LNCaP clone FGC (cell line): ENCODE results near the gene UBE2E1.

Source experiments
- DNase-seq: peaks from one replicate; pipeline ENCODE4 v3.0.0-alpha.2; 2011; ENCODE audit warnings: low read depth
- H3K4me3 ChIP-seq: 2 replicates; pipeline ENCODE4 v1.5.1; 2011; ENCODE audit warnings: mild to moderate bottlenecking, low read depth, low read length, control low read depth
- TF ChIP-seq, protein P1 (sequence below): IDR thresholded peaks from 2 replicates; pipeline ENCODE4 v1.5.1; 2012; ENCODE audit warnings: mild to moderate bottlenecking; ENCODE audit not compliant: control insufficient read depth, insufficient read depth; ENCODE audit errors: extremely low read depth

UBE2E1 gene

DNA sequence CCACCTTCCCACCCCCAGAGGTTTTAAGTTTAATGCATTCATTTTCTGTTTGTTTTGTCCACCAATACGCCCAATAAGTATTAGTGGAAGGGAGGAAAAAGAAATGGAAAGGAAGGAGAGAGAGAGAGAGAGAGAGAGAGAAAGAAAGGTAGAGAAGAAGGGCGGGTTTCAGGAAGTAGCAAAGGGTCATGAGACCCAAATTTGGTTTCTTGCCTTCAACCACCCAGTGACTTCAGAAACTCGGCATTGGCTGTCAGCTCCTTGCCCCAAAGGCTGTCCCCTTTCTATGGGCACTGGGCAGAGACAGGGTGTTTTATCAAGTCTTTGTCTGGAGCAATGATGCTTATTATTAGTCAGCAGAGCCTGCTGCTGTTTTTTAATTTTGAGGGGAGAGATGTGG is 125.8 kb downstream of the UBE2E1 start:
- no peak overlapping the region for H3K4me3 ChIP-seq
- TF ChIP-seq, protein P1, sequence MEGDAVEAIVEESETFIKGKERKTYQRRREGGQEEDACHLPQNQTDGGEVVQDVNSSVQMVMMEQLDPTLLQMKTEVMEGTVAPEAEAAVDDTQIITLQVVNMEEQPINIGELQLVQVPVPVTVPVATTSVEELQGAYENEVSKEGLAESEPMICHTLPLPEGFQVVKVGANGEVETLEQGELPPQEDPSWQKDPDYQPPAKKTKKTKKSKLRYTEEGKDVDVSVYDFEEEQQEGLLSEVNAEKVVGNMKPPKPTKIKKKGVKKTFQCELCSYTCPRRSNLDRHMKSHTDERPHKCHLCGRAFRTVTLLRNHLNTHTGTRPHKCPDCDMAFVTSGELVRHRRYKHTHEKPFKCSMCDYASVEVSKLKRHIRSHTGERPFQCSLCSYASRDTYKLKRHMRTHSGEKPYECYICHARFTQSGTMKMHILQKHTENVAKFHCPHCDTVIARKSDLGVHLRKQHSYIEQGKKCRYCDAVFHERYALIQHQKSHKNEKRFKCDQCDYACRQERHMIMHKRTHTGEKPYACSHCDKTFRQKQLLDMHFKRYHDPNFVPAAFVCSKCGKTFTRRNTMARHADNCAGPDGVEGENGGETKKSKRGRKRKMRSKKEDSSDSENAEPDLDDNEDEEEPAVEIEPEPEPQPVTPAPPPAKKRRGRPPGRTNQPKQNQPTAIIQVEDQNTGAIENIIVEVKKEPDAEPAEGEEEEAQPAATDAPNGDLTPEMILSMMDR = no peak
- DNase-seq = no peak

DNA sequence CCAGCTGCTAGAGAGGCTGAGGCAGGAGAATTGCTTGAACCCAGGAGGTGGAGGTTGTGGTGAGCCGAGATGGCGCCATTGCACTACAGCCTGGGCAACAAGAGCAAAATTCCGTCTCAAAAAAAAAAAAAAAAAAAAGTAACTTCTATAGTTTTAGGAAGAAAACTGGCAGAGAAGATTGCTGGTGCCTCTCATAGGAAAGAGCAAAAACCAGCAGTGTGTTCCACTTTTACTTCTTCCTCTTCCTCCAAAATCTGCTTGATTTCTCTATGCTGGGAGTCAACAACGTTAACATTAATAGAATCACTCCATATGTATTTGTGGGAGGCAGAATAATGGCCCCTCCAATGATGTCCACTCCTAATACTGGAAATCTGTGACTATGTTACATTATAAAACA is 126.8 kb downstream of the UBE2E1 start:
- no peak for DNase-seq
- TF ChIP-seq, protein P1 = no peak
- H3K4me3 ChIP-seq = no peak overlapping the region

DNA sequence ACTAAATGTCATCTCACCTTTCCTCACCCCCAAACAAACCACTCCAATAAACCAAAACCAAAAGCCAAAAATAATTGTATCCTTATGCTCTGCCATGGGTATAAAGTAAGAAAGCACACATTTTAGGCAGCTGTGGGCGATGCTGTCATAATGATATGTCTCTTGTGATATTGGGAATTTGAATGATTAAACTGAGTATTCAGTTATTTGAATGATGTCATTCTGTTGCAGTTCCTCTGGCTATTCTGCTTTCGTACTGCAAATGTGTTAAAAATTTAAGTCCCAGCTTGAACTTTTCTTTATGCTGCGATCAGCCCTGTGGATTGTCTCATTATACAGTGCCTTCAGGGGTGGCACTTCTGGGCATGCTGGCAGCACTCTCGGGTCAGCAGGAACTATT is 128.5 kb downstream of the UBE2E1 start:
- no peak for DNase-seq
- H3K4me3 ChIP-seq = no peak overlapping the region
- TF ChIP-seq, protein P1 = no peak

DNA sequence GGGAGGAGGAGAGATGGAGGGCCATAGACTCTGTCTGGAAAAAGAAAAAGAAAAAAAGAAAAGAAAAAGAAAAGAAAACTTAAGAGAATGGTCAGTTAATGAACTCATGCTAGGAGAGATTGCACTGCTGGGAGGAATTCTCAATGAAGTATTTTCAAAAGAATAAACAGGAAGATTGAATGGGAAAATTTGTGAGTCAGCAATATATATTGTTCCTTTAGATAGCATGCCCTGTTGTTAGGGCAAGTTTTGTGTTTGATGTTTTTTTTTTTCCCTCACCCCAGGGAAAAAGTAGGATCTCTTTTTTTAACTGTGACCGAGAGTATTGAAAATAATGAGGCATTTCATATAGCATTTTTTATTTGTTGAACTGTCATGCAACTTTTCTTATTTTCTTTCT is 131.5 kb downstream of the UBE2E1 start:
- TF ChIP-seq, protein P1 = no peak
- no peak for DNase-seq
- H3K4me3 ChIP-seq = no peak overlapping the region

DNA sequence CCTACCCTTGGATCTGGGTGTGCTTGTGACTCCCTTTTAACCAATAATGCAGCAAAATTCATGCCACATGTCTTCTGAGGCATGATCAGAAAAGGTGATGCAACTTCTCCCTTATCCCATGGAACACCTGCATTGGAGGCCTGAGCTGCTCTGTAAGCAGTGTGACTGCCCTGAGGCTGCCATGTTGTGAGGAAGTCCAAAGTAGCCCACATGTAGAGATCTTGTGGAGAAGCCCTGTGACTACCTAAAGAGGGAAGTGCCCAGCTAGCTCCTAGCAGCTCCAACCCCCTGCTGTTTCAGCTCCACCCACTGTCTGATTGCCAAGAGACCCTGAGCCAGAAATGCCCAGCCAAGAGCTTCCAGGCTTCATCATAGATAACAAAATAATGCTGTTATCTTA is 132.9 kb downstream of the UBE2E1 start:
- TF ChIP-seq, protein P1 = no peak
- no peak overlapping the region for H3K4me3 ChIP-seq
- DNase-seq = no peak

DNA sequence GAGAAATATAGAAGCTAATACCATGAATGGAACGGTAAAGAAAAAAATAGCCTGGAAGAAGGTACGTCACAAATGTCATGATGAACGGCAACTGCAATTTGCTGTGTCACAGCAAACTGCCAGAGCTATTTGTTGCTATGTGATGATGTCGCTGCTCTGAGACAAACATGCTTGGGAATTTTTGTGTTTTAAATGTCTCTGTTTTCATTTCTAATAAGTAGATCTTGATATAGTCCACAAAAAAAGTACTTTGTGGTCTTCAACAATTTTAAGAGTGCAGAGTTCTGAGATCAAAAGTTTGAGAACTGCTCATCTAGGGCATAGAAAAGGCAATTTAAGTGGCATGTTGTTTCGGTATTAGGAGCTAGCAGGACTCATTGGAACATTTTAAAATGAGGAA is 135.0 kb downstream of the UBE2E1 start:
- no peak for DNase-seq
- TF ChIP-seq, protein P1 = no peak
- no peak overlapping the region for H3K4me3 ChIP-seq
